HG03066 (cell line): ENCODE measurements around the gene FERMT3.

Experiments
- ATAC-seq: cut with Tn5 transposase; IDR thresholded peaks from one replicate; pipeline ENCODE4 v1.9.1; 2021; ENCODE audit warnings: low read depth; ENCODE audit not compliant: unreplicated experiment

FERMT3 gene

GRCh38 chr11:64185693-64186491 is 20.6 kb upstream of the FERMT3 start, which contains the start of gene STIP1:
Gene STIP1 (plus strand): TSS chr11:64186171. CDS start chr11:64186262, 91 bp downstream.
- peak; percentile 80 for ATAC-seq

GRCh38 chr11:64186492-64187165 is 19.9 kb upstream of the FERMT3 start:
- ATAC-seq, result no peak

- no peak for ATAC-seq
Observed at GRCh38 chr11:64192434-64192833, 14.1 kb upstream of the FERMT3 start.

- ATAC-seq, result no peak
Observed at GRCh38 chr11:64196626-64197025, 9.9 kb upstream of the FERMT3 start.

- no peak for ATAC-seq
Observed at GRCh38 chr11:64198511-64198910, 8.0 kb upstream of the FERMT3 start.

- no peak for ATAC-seq
Observed at GRCh38 chr11:64201543-64201942, 5.0 kb upstream of the FERMT3 start.

GRCh38 chr11:64202992-64203391 is 3.5 kb upstream of the FERMT3 start:
- ATAC-seq, result no peak

- ATAC-seq, result no peak
Observed at GRCh38 chr11:64203421-64204079, 3.0 kb upstream of the FERMT3 start.

GRCh38 chr11:64204080-64204440 is 2.5 kb upstream of the FERMT3 start:
- ATAC-seq, result no peak

- no peak for ATAC-seq
Observed at GRCh38 chr11:64204464-64204989, 2.0 kb upstream of the FERMT3 start.

- ATAC-seq, result peak; percentile 43
Observed at GRCh38 chr11:64207256-64208085, 950 bp downstream of the FERMT3 start.

GRCh38 chr11:64208086-64208795 is 1.7 kb downstream of the FERMT3 start:
- no peak for ATAC-seq

GRCh38 chr11:64208796-64209562 is 2.5 kb downstream of the FERMT3 start:
- no peak for ATAC-seq

GRCh38 chr11:64209563-64209843 is 3.0 kb downstream of the FERMT3 start:
- ATAC-seq, result no peak

- ATAC-seq, result no peak
Observed at GRCh38 chr11:64210301-64211020, 3.9 kb downstream of the FERMT3 start.

GRCh38 chr11:64211181-64211872 is 4.8 kb downstream of the FERMT3 start:
- ATAC-seq, result no peak

- no peak for ATAC-seq
Observed at GRCh38 chr11:64216879-64217278, 10.4 kb downstream of the FERMT3 start.
